Gastroesophageal sphincter (tissue), 4 donors: ENCODE measurements around the gene CXCL6. TPM values are rescaled to one million over a fixed set of nuclear protein-coding genes. Genes with fewer than 3 reads are reported as not detected.

Source experiments
- ATAC-seq: fragments of 150-250 bp; one replicate; pipeline ENCODE4 v1.9.1; 2016; ENCODE audit warnings: mild to moderate bottlenecking, moderate library complexity
- H3K27ac ChIP-seq, 4 donors: fragments of 200-600 bp; sonication (generic) in 3 of 4; 1 replicate in 3 of 4; 2 replicates in 1 of 4; pipeline ENCODE4 v1.5.1; 2016 to 2019
- H3K27me3 ChIP-seq: fragments of 200-600 bp; sonication (generic); one replicate; pipeline ENCODE4 v1.5.1; 2019
- H3K36me3 ChIP-seq, 2 donors: fragments of 200-600 bp; sonication (generic); one replicate each; pipeline ENCODE4 v1.5.1; 2019; ENCODE audit warnings: control low read depth in 1 of 2
- H3K4me1 ChIP-seq, 3 donors: fragments of 200-600 bp; sonication (generic); 1 replicate in 2 of 3; 2 replicates in 1 of 3; pipeline ENCODE4 v1.5.1; 2016 to 2019; ENCODE audit warnings: control low read depth in 2 of 3
- H3K4me3 ChIP-seq, 2 donors: fragments of 200-600 bp; sonication (generic); one replicate each; pipeline ENCODE4 v1.5.1; 2019; ENCODE audit warnings: mild to moderate bottlenecking in 1 of 2, moderate library complexity in 1 of 2
- H3K9me3 ChIP-seq, 3 donors: fragments of 200-600 bp; sonication (generic); one replicate each; pipeline ENCODE4 v1.5.1; 2017 to 2019; ENCODE audit warnings: control low read depth in 2 of 3
- EP300 ChIP-seq: sonication (generic); formaldehyde crosslinking; IDR thresholded peaks from one replicate; pipeline ENCODE4 v1.6.1; 2017; ENCODE audit warnings: antibody characterized with exemption, mild to moderate bottlenecking
- POLR2A ChIP-seq, 2 donors: fragments of 450-650 bp; IDR thresholded peaks; one replicate each; pipeline ENCODE4 v1.6.1; 2017; ENCODE audit warnings: antibody characterized with exemption in 2 of 2, mild to moderate bottlenecking in 2 of 2, moderate library complexity in 1 of 2
- POLR2AphosphoS5 ChIP-seq: sonication (generic); formaldehyde crosslinking; IDR thresholded peaks from one replicate; pipeline ENCODE4 v1.6.1; 2017; ENCODE audit warnings: antibody characterized with exemption
- WGBS, 2 donors: methylation state at CpG; one replicate each; pipeline ENCODE4 v1.1.5; 2018; ENCODE audit warnings: low coverage in 1 of 2; 5-methylcytosine and 5-hydroxymethylcytosine counted together
- total RNA-seq, 4 donors: library from RNA; depleted of rRNA; stranded (reverse); fragments of >200 nt; gene quantifications; one replicate each; pipeline ENCODE4 v1.1.0, GENCODE V29; 2016
- TF ChIP-seq, protein P1 (sequence below), 4 experiments: fragments of 200-600 bp in 2 of 4; fragments of 450-650 bp in 2 of 4; sonication (generic) in 1 of 4; IDR thresholded peaks; one replicate each; pipeline ENCODE4 v1.5.1; 2017 to 2019; ENCODE audit warnings: antibody characterized with exemption in 4 of 4, mild to moderate bottlenecking in 2 of 4, moderate library complexity in 2 of 4

Gene CXCL6
- total RNA-seq, 4 donors from 2014 or later: 1.1 TPM; not detected in 3

DNA sequence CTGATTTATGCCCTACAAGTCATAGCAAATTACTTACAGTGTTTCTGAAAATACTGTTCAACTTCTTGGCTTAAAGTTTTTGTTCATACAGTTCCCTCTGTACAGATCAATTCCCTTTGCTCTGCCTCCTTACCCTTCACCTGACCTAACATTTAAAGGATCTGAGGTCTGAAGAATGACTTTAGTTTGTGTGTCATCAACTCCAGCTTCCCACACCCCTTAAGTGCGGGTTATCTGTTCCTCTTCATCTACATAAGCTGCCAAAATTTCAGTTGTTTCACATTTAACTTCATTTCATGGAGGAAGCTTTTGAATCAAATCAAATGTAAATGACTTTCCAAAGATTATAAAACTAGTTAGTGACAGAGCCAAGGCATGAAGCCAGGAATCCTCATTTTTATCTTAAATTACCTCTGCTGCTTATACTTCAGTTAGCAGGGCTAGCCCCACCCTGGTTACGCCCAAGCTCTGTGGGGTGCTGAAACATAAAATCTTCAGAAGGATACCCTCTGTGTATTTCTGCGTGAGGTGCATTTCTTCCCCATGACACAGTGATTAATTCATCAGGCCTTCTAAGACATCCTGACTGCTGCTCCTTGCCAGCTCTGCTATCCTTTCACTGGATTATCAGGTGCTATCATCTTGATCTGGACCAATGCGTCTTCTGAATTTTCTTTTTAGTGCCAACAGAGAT lies 49.2 kb downstream of the CXCL6 start:
- Histone ChIP-seq H3K9me3 (no peaks in the 10 kb centered on the region), H3K4me1 (no peaks in the 10 kb centered on the region), H3K4me3 (no peak overlapping the region), H3K36me3 (no peaks in the 10 kb centered on the region), H3K27ac (no peak overlapping the region), H3K27me3 (no peaks in the 10 kb centered on the region)
- TF ChIP-seq POLR2AphosphoS5: no peak
- no peak for TF ChIP-seq EP300
- TF ChIP-seq POLR2A (IDR thresholded peaks at IDR 0.05): no peak
- TF ChIP-seq, protein P1, sequence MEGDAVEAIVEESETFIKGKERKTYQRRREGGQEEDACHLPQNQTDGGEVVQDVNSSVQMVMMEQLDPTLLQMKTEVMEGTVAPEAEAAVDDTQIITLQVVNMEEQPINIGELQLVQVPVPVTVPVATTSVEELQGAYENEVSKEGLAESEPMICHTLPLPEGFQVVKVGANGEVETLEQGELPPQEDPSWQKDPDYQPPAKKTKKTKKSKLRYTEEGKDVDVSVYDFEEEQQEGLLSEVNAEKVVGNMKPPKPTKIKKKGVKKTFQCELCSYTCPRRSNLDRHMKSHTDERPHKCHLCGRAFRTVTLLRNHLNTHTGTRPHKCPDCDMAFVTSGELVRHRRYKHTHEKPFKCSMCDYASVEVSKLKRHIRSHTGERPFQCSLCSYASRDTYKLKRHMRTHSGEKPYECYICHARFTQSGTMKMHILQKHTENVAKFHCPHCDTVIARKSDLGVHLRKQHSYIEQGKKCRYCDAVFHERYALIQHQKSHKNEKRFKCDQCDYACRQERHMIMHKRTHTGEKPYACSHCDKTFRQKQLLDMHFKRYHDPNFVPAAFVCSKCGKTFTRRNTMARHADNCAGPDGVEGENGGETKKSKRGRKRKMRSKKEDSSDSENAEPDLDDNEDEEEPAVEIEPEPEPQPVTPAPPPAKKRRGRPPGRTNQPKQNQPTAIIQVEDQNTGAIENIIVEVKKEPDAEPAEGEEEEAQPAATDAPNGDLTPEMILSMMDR (IDR thresholded peaks at IDR 0.05): no peak
- ATAC-seq: no peak
- 66 to 79% methylated on average over 4 of the region's 4 CpGs for WGBS, 2 donors

Other genes starting within 250 kb of the CXCL6 start
- 1 to 10 TPM in 1 of 4 donors, under 1 TPM in 3; 0.15 to 3.8 (median 0.50) TPM for gene RASSF6, start 216.2 kb upstream of the CXCL6 start, total RNA-seq
- gene CXCL8, start 96.1 kb upstream of the CXCL6 start, total RNA-seq: 1 to 10 TPM in 2 of 4 donors, under 1 TPM in 1, not detected in 1; 0.62 to 1.9 (median 1.2) TPM
- gene PF4V1, start 16.6 kb downstream of the CXCL6 start, total RNA-seq: not detected
- gene CXCL1, start 32.7 kb downstream of the CXCL6 start, total RNA-seq: 10 to 100 TPM in 1 of 4 donors, 1 to 10 TPM in 2, not detected in 1; 1.6 to 10.5 (median 3.1) TPM
- not detected for gene PF4, start 145.3 kb downstream of the CXCL6 start, total RNA-seq
- gene PPBP, start 151.5 kb downstream of the CXCL6 start, total RNA-seq: not detected
- 1 to 10 TPM in 1 of 4 donors, under 1 TPM in 2, not detected in 1; 0.19 to 1.3 (median 0.42) TPM for gene CXCL5, start 162.0 kb downstream of the CXCL6 start, total RNA-seq
- gene CXCL3, start 202.0 kb downstream of the CXCL6 start, total RNA-seq: 1 to 10 TPM in 1 of 4 donors, not detected in 3; 1.9 TPM